ENCODE results near the gene CACNA1C. TPM values are rescaled to one million over a fixed set of nuclear protein-coding genes. Genes with fewer than 3 reads are reported as not detected.

Gene CACNA1C
- total RNA-seq, 1 experiment from 2014 or later = 1.1 TPM

GRCh38 chr12:2302711-2303580 lies 250.2 kb downstream of the CACNA1C start:
- Histone ChIP-seq H3K56ac (ENCODE audit: insufficient read length, low read depth, low read length) (no peak overlapping the region), H3K4me2 (ENCODE audit: insufficient read depth, insufficient read length, low read length) (no peak overlapping the region), H3K27me3 (ENCODE audit: insufficient read depth, low read length) (no peaks in the 10 kb centered on the region), H3K9me3 (ENCODE audit: control insufficient read depth, low read depth, low read length) (no peaks in the 10 kb centered on the region), H2AFZ (ENCODE audit: low read length) (no peak overlapping the region), H2BK5ac (ENCODE audit: insufficient read length, low read length) (no peak overlapping the region), H3K79me2 (ENCODE audit: insufficient read depth, low read length) (no peaks in the 10 kb centered on the region), H3K79me1 (ENCODE audit: insufficient read depth, low read depth, low read length, poor library complexity, severe bottlenecking) (no peaks in the 10 kb centered on the region), H3K18ac (ENCODE audit: insufficient read length, low read depth, low read length) (no peak overlapping the region), H2AK5ac (ENCODE audit: insufficient read length, low read length) (no peak overlapping the region), H3T11ph (ENCODE audit: low read length) (no peak overlapping the region), H3K4me1 (ENCODE audit: insufficient read depth, low read length) (peaks cover 7% of the 10 kb centered on the region; the same call in 1 of the 2 replicates), H3K23me2 (ENCODE audit: insufficient read length, low read depth, low read length, poor library complexity, severe bottlenecking) (no peaks in the 10 kb centered on the region), H2BK20ac (ENCODE audit: low read depth, low read length, poor library complexity, severe bottlenecking) (no peak overlapping the region), H4K91ac (ENCODE audit: insufficient read length, low read depth, low read length) (no peak overlapping the region), H2BK120ac (ENCODE audit: low read depth, low read length, poor library complexity, severe bottlenecking) (no peak overlapping the region), H3K27ac (ENCODE audit: insufficient read length, low read depth, low read length) (no peak overlapping the region), H4K5ac (ENCODE audit: insufficient read length, low read depth, low read length) (no peak overlapping the region), H3K4ac (ENCODE audit: low read depth, low read length) (no peak overlapping the region), H4K8ac (replicated peaks; ENCODE audit: insufficient read length, low read depth, low read length) (no peak overlapping the region), H3K14ac (ENCODE audit: insufficient read depth, low read length) (no peak overlapping the region), H2BK12ac (ENCODE audit: insufficient read length, low read depth, low read length) (no peak overlapping the region), H4K20me1 (ENCODE audit: control insufficient read depth, insufficient read depth, insufficient read length) (no peaks in the 10 kb centered on the region), H3K9ac (ENCODE audit: extremely low read depth, insufficient read length, low read length) (no peak overlapping the region), H3K23ac (ENCODE audit: insufficient read length, low read depth, low read length) (no peak overlapping the region), H2BK15ac (ENCODE audit: low read depth, low read length) (no peak overlapping the region)
- TF ChIP-seq CTCF (conservative IDR thresholded peaks at IDR 0.05) = no peak
- peak overlapping the region in 1 of 3 experiments; percentile 15; a peak in 1 of 7 replicates for H3K27ac Mint-ChIP-seq
- no peak for DNase-seq
- no peaks in the 10 kb centered on the region for H3K36me3 Mint-ChIP-seq (ENCODE audit: insufficient read depth in 1 of 3, low read depth in 3 of 3)
- no peak overlapping the region for H3K4me3 Mint-ChIP-seq
- no peaks in the 10 kb centered on the region; a peak in 1 of 5 replicates for H3K9me3 Mint-ChIP-seq
- H3K27me3 Mint-ChIP-seq (ENCODE audit: low read depth) = peaks cover 2% of the 10 kb centered on the region
- no CpG with 5 or more reads among the region's 21 CpGs for WGBS (ENCODE audit: extremely low coverage, insufficient read length, low lambda C conversion rate)
- peaks cover 63 to 66% of the 10 kb centered on the region in 2 experiments for H3K4me1 Mint-ChIP-seq

All from H9 (cell line).